Measurements from ENCODE around the gene CRBN. TPM values are rescaled to one million over a fixed set of nuclear protein-coding genes. Genes with fewer than 3 reads are reported as not detected.

The CRBN gene
- total and polyA plus RNA-seq, 2 of the 13 experiments (the other 11 are each of a cell fraction or from before 2014, with no cell fraction given) = 30.8 to 36.1 TPM

GRCh38 chr3:3126477-3127431 is 52.7 kb downstream of the CRBN start, which contains the start of gene TRNT1 (continued):
- TF ChIP-seq GLI4 (CRISPR knock-in tag; IDR thresholded peaks at IDR 0.05; ENCODE audit: borderline replicate concordance) (no peak), ZNF264 (CRISPR knock-in tag; IDR thresholded peaks at IDR 0.05) (no peak; the same call in 1 of the 2 replicates), MED1 (CRISPR knock-in tag; IDR thresholded peaks at IDR 0.05) (peak; percentile 52; the same call in 1 of the 2 replicates), MTA3 (CRISPR knock-in tag; IDR thresholded peaks at IDR 0.05) (no peak), NR1H2 (CRISPR knock-in tag; IDR thresholded peaks at IDR 0.05; ENCODE audit: borderline replicate concordance, low read depth) (peak; percentile 11; the same call in 1 of the 2 replicates), ZBTB4 (CRISPR knock-in tag; IDR thresholded peaks at IDR 0.05; ENCODE audit: borderline replicate concordance) (no peak), RARA (CRISPR knock-in tag; IDR thresholded peaks at IDR 0.05) (peak; percentile 26; the same call in 1 of the 2 replicates), NR2F1 (CRISPR knock-in tag; IDR thresholded peaks at IDR 0.05) (no peak), ZBTB42 (CRISPR knock-in tag; IDR thresholded peaks at IDR 0.05) (peak; percentile 82; the same call in 1 of the 2 replicates), SIX1 (CRISPR knock-in tag; IDR thresholded peaks at IDR 0.05; ENCODE audit: borderline replicate concordance) (no peak), SRSF4 (IDR thresholded peaks at IDR 0.05; ENCODE audit: low read depth, low read length, poor library complexity, severe bottlenecking) (no peak), TCF12 (IDR thresholded peaks at IDR 0.05) (no peak), TCF12 (CRISPR knock-in tag; IDR thresholded peaks at IDR 0.05) (no peak), ZNF296 (CRISPR knock-in tag; conservative IDR thresholded peaks at IDR 0.05) (no peak), ZFP37 (CRISPR knock-in tag; IDR thresholded peaks at IDR 0.05; ENCODE audit: borderline replicate concordance) (no peak), ONECUT2 (CRISPR knock-in tag; IDR thresholded peaks at IDR 0.05) (no peak), TRIM24 (CRISPR knock-in tag; IDR thresholded peaks at IDR 0.05) (no peak), FOXO1 (CRISPR knock-in tag; IDR thresholded peaks at IDR 0.05) (peak; percentile 38; the same call in 1 of the 2 replicates), TBL1XR1 (IDR thresholded peaks at IDR 0.05; ENCODE audit: borderline replicate concordance, low read length, partially characterized antibody) (no peak), RBM22 (optimal IDR thresholded peaks at IDR 0.05; ENCODE audit: low read length) (no peak), ZNF33A (CRISPR knock-in tag; IDR thresholded peaks at IDR 0.05; ENCODE audit: borderline replicate concordance) (peak; percentile 41; the same call in 1 of the 2 replicates)
- TF ChIP-seq, protein P1, sequence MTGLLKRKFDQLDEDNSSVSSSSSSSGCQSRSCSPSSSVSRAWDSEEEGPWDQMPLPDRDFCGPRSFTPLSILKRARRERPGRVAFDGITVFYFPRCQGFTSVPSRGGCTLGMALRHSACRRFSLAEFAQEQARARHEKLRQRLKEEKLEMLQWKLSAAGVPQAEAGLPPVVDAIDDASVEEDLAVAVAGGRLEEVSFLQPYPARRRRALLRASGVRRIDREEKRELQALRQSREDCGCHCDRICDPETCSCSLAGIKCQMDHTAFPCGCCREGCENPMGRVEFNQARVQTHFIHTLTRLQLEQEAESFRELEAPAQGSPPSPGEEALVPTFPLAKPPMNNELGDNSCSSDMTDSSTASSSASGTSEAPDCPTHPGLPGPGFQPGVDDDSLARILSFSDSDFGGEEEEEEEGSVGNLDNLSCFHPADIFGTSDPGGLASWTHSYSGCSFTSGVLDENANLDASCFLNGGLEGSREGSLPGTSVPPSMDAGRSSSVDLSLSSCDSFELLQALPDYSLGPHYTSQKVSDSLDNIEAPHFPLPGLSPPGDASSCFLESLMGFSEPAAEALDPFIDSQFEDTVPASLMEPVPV (CRISPR knock-in tag; IDR thresholded peaks at IDR 0.05) = peak; percentile 69; the same call in 1 of the 2 replicates
- TF ChIP-seq, protein P2, sequence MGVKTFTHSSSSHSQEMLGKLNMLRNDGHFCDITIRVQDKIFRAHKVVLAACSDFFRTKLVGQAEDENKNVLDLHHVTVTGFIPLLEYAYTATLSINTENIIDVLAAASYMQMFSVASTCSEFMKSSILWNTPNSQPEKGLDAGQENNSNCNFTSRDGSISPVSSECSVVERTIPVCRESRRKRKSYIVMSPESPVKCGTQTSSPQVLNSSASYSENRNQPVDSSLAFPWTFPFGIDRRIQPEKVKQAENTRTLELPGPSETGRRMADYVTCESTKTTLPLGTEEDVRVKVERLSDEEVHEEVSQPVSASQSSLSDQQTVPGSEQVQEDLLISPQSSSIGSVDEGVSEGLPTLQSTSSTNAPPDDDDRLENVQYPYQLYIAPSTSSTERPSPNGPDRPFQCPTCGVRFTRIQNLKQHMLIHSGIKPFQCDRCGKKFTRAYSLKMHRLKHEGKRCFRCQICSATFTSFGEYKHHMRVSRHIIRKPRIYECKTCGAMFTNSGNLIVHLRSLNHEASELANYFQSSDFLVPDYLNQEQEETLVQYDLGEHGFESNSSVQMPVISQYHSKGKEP (CRISPR knock-in tag; IDR thresholded peaks at IDR 0.05) = no peak

Measured in HepG2 (cell line).